DOHH2 (cell line): Measurements from ENCODE around the gene HP.
A peak's percentile ranks its signal among the peaks of the same experiment; 100 is the strongest.

Source experiments
- H3F3A ChIP-seq: fragments of 200-600 bp; sonication (generic), shearing (Covaris generic); 2 replicates; pipeline ENCODE4 v1.6.0; 2016; ENCODE audit warnings: antibody characterized with exemption, mild to moderate bottlenecking; ENCODE audit not compliant: control insufficient read depth, insufficient read depth
- H3K27ac ChIP-seq: fragments of 200-600 bp; sonication (generic); 2 replicates; pipeline ENCODE4 v1.5.1; 2014; ENCODE audit warnings: low read depth, mild to moderate bottlenecking, low read length, moderate library complexity
- H3K27me3 ChIP-seq: fragments of 200-600 bp; sonication (generic); 2 replicates; pipeline ENCODE4 v1.6.1; 2014; ENCODE audit warnings: mild to moderate bottlenecking, low read length, mixed read lengths; ENCODE audit not compliant: control insufficient read depth
- H3K36me3 ChIP-seq: fragments of 200-600 bp; sonication (generic); 2 replicates; pipeline ENCODE4 v1.6.1; 2014; ENCODE audit warnings: mild to moderate bottlenecking, low read length, moderate library complexity, mixed read lengths; ENCODE audit not compliant: control insufficient read depth
- H3K4me1 ChIP-seq: fragments of 200-600 bp; sonication (generic); 2 replicates; pipeline ENCODE4 v1.6.1; 2014; ENCODE audit warnings: mild to moderate bottlenecking, low read length, mixed read lengths; ENCODE audit not compliant: control insufficient read depth
- H3K4me2 ChIP-seq: fragments of 200-600 bp; sonication (generic); 2 replicates; pipeline ENCODE4 v1.6.0; 2014; ENCODE audit warnings: mild to moderate bottlenecking, low read length, moderate library complexity
- H3K4me3 ChIP-seq: fragments of 200-600 bp; sonication (generic); 2 replicates; pipeline ENCODE4 v1.5.1; 2014; ENCODE audit warnings: mild to moderate bottlenecking, low read length, mixed read lengths
- H3K79me2 ChIP-seq: fragments of 200-600 bp; sonication (generic); 2 replicates; pipeline ENCODE4 v1.6.1; 2014; ENCODE audit warnings: mild to moderate bottlenecking, low read length, mixed read lengths; ENCODE audit not compliant: control insufficient read depth
- H3K9me2 ChIP-seq: fragments of 200-600 bp; sonication (generic); replicated peaks from 2 replicates; pipeline ENCODE4 v1.6.1; 2014; ENCODE audit warnings: mild to moderate bottlenecking, low read length, mixed read lengths; ENCODE audit not compliant: control insufficient read depth
- H3K9me3 ChIP-seq: fragments of 200-600 bp; sonication (generic); 2 replicates; pipeline ENCODE4 v1.6.1; 2014; ENCODE audit warnings: antibody characterized with exemption, low read length, mixed read lengths; ENCODE audit not compliant: control insufficient read depth, insufficient read depth
- H4K20me1 ChIP-seq: fragments of 200-600 bp; sonication (generic); 2 replicates; pipeline ENCODE4 v1.6.0; 2014; ENCODE audit warnings: low read depth, mild to moderate bottlenecking, antibody characterized with exemption, low read length, moderate library complexity; ENCODE audit not compliant: control insufficient read depth, insufficient read depth
- EZH2phosphoT487 ChIP-seq: fragments of 200-600 bp; sonication (generic); IDR thresholded peaks from 2 replicates; pipeline ENCODE4 v1.6.1; 2017; ENCODE audit warnings: borderline replicate concordance, mild to moderate bottlenecking, antibody characterized with exemption, low read length, moderate library complexity, mixed read lengths
- TF ChIP-seq, protein P1 (sequence below): fragments of 200-600 bp; sonication (generic); IDR thresholded peaks from one replicate; pipeline ENCODE4 v1.5.1; 2014; ENCODE audit warnings: antibody characterized with exemption, mild to moderate bottlenecking, low read depth, low read length; ENCODE audit not compliant: poor library complexity, severe bottlenecking

Gene HP

DNA sequence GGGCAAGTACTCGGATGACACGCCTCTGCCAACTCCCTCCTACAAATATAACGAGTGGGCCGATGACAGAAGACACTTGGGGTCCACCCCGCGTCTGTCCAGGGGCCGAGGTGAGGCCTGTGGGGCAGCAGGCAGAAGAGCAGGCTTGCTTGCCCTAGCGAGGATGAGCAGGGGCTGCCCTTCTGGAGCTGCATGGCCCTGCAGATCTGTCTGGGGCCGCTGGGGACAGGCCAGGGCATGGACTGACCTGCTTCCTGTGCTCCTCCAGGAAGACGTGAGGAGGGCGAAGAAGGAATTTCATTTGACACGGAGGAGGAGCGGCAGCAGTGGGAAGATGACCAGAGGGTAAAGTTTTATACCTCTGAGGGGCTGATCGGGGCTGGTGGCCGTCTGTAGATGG is 44.6 kb downstream of the HP start:
- TF ChIP-seq, protein P1, sequence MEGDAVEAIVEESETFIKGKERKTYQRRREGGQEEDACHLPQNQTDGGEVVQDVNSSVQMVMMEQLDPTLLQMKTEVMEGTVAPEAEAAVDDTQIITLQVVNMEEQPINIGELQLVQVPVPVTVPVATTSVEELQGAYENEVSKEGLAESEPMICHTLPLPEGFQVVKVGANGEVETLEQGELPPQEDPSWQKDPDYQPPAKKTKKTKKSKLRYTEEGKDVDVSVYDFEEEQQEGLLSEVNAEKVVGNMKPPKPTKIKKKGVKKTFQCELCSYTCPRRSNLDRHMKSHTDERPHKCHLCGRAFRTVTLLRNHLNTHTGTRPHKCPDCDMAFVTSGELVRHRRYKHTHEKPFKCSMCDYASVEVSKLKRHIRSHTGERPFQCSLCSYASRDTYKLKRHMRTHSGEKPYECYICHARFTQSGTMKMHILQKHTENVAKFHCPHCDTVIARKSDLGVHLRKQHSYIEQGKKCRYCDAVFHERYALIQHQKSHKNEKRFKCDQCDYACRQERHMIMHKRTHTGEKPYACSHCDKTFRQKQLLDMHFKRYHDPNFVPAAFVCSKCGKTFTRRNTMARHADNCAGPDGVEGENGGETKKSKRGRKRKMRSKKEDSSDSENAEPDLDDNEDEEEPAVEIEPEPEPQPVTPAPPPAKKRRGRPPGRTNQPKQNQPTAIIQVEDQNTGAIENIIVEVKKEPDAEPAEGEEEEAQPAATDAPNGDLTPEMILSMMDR, result no peak
- no peak for TF ChIP-seq EZH2phosphoT487
- no peaks in the 10 kb centered on the region for H3F3A ChIP-seq
- no peak overlapping the region for H3K4me3 ChIP-seq
- H3K9me3 ChIP-seq, result no peaks in the 10 kb centered on the region
- H3K36me3 ChIP-seq, result peaks cover 79% of the 10 kb centered on the region
- H3K4me1 ChIP-seq, result peaks cover 13% of the 10 kb centered on the region
- no peaks in the 10 kb centered on the region for H3K27me3 ChIP-seq
- peaks cover 27% of the 10 kb centered on the region for H3K79me2 ChIP-seq
- no peak overlapping the region for H3K4me2 ChIP-seq
- 0 out of 2 replicates have a peak, but pooled peaks cover 4% of the 10 kb centered on the region for H4K20me1 ChIP-seq
- H3K9me2 ChIP-seq, result no peaks in the 10 kb centered on the region
- no peak overlapping the region for H3K27ac ChIP-seq

GRCh38 chr16:72099377-72099818 is 45.1 kb downstream of the HP start:
- no peak for TF ChIP-seq EZH2phosphoT487
- TF ChIP-seq, protein P1, result peak; percentile 78
- Histone ChIP-seq H3K79me2 (peaks cover 22% of the 10 kb centered on the region), H3K4me2 (no peak overlapping the region), H3K9me3 (no peaks in the 10 kb centered on the region), H3K27me3 (no peaks in the 10 kb centered on the region), H3K4me1 (peaks cover 13% of the 10 kb centered on the region), H3K27ac (no peak overlapping the region), H3K9me2 (no peaks in the 10 kb centered on the region), H4K20me1 (0 out of 2 replicates have a peak, but pooled peaks cover 4% of the 10 kb centered on the region), H3K36me3 (peaks cover 84% of the 10 kb centered on the region), H3F3A (no peaks in the 10 kb centered on the region), H3K4me3 (no peak overlapping the region)

DNA sequence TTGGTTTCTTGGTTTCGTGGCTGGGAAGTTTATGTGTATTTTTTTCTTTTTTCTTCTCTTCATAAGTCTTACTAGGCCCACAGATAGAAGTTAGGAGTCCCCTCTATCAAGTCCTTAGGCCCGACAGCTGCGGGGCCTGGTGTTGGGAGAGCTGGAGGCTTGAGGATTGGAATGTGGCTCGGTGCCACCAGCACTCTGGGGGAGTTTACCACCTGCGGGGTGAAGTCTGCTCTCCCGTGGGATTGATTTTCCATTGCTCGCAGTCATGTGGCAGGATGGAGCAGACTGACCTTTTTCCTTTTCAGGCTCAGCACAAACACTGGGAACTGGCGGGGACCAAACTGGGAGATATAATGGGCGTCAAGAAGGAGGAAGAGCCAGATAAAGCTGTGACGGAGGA is 46.9 kb downstream of the HP start:
- Histone ChIP-seq H3K27ac (no peak overlapping the region), H3F3A (no peaks in the 10 kb centered on the region), H3K79me2 (peaks cover 4% of the 10 kb centered on the region), H3K4me2 (no peak overlapping the region), H4K20me1 (no peaks in the 10 kb centered on the region), H3K27me3 (no peaks in the 10 kb centered on the region), H3K9me3 (no peaks in the 10 kb centered on the region), H3K4me3 (no peak overlapping the region), H3K36me3 (peaks cover 99% of the 10 kb centered on the region), H3K4me1 (peaks cover 5% of the 10 kb centered on the region), H3K9me2 (no peaks in the 10 kb centered on the region)
- TF ChIP-seq, protein P1, result no peak
- no peak for TF ChIP-seq EZH2phosphoT487
